GM19193 (cell line): ENCODE results near the gene MAST4.
A peak's percentile ranks its signal among the peaks of the same experiment; 100 is the strongest.

Experiments used
- POLR2A ChIP-seq: IDR thresholded peaks from 4 replicates; pipeline ENCODE4 v1.6.1; 2011; ENCODE audit not compliant: insufficient read depth, insufficient read length; ENCODE audit errors: extremely low read depth

MAST4 gene

DNA sequence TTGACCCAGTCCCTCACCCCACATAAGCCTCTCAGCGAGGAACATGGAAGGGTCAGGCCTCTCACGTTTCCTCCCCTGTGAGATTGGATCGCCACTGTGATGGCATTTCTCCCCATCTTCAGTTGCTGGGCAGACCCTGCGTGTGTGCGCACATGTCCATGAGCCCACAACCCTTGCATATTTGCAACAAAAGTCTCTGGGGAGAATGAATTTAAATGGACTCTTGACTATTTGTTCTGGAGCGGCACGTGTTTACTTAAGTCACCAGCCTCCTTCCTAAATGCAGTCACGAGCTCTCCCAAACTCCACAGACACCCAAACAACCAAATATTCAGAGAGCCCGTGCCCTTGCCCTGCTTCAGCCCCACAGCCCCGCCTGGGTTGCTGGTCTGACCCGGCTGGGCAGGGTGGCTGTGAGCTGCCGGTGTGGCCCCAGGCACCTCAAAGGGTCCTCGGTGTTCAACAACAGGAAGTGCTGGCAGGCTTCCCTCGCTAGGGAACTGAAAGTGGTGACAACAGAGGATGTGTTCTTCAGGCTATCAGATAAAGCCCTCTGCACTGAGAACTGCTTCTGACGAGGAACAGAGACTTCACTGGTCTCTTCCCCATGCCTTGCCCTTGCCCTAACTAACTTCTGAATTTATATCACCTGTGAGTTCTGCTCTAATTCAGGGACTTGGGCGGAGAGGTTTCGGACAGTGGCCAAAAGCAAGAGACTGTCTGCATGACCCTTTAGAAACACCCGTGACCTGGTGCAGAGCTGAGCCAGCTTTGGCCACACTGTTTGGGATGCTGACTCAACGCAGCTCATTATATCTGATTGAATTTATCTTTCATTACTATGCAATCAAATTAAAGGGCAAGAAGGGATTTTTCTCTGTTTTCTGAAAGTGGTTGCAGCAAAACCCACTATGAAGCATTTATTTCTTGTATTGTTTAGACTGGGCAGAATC lies 619.6 kb downstream of the MAST4 start:
- peak; percentile 60 for TF ChIP-seq POLR2A

DNA sequence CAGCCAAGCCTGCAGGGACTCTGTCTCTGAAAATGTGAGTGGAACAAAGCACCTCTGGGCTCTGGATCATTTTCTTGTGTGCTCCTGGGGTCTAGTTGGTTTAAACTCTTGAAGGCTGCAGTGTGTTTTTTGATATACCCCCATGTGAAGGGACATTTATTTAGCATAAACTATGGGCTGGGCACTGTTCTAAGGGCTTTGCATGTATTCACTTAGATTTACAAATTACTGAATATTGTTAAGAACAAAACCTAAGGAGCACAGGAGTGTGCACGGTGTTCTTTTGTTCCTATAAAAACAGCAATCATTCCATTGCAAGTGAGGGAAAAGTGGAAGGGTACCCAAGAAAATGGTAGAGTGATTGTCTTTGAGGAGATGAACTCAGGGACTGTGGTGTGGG lies 620.4 kb downstream of the MAST4 start:
- no peak for TF ChIP-seq POLR2A
